ENCODE data around the gene EFNA1.

The EFNA1 gene

DNA sequence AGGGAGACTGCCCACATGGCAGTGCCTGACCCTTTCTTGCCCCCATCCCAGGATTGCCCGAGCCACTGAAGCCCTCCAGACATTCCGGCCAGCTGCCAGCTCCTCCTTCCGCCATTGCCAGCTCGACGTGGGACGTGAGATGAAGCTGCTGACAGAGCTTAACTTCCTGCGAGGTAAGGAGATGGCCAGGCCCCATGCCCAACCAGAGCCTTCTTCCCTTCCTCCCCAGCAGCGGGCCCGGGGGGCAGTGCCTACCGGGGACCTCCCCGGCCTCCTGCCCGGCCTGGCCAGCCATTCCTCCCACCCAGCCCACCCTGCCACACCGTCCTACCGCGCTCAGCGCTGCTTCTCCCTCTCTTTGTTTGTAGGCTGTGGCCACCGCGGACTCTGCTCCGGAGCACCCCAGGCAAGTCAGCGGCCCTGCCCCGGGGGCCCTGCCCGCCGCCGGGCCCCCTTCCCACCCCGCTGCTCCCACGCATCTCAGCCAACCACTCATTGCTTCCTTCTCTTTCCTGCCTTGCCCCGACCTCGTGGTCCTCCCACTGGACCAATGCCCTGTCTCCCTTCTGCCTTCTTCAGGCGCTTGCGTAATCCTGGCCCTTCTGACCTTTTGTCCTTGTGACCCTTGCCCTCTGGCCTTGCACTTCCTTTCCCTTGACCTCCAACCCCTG, 50.9 kb downstream of the EFNA1 start:
- ChIA-PET CTCF (interaction anchor here (2.0 kb wide), 1 partner anchor 11 kb away, joined by 6 read pairs; no protein-coding TSS in a partner anchor), POLR2A (interaction anchor here (1.0 to 3.1 kb wide), 2 partner anchors 15 to 33 kb away, joined by 3 to 22 read pairs; no protein-coding TSS in a partner anchor)
- no peak for DNase-seq (ENCODE audit: extremely low spot score)
- TF ChIP-seq NFRKB (IDR thresholded peaks at IDR 0.05) (no peak), FOXA1 (IDR thresholded peaks at IDR 0.05) (no peak), SUZ12 (IDR thresholded peaks at IDR 0.05) (no peak), LEF1 (IDR thresholded peaks at IDR 0.05; ENCODE audit: borderline replicate concordance) (no peak), FOXM1 (IDR thresholded peaks at IDR 0.05; ENCODE audit: borderline replicate concordance) (no peak), ELF4 (IDR thresholded peaks at IDR 0.05) (no peak), BHLHE40 (IDR thresholded peaks at IDR 0.05; ENCODE audit: borderline replicate concordance) (no peak), L3MBTL2 (conservative IDR thresholded peaks at IDR 0.05) (no peak), CTBP1 (IDR thresholded peaks at IDR 0.05; ENCODE audit: borderline replicate concordance) (no peak), HDGF (IDR thresholded peaks at IDR 0.05; ENCODE audit: borderline replicate concordance) (no peak), FOXK2 (IDR thresholded peaks at IDR 0.05) (no peak)
- TF ChIP-seq, protein P1, sequence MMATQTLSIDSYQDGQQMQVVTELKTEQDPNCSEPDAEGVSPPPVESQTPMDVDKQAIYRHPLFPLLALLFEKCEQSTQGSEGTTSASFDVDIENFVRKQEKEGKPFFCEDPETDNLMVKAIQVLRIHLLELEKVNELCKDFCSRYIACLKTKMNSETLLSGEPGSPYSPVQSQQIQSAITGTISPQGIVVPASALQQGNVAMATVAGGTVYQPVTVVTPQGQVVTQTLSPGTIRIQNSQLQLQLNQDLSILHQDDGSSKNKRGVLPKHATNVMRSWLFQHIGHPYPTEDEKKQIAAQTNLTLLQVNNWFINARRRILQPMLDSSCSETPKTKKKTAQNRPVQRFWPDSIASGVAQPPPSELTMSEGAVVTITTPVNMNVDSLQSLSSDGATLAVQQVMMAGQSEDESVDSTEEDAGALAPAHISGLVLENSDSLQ (IDR thresholded peaks at IDR 0.05), result no peak

DNA sequence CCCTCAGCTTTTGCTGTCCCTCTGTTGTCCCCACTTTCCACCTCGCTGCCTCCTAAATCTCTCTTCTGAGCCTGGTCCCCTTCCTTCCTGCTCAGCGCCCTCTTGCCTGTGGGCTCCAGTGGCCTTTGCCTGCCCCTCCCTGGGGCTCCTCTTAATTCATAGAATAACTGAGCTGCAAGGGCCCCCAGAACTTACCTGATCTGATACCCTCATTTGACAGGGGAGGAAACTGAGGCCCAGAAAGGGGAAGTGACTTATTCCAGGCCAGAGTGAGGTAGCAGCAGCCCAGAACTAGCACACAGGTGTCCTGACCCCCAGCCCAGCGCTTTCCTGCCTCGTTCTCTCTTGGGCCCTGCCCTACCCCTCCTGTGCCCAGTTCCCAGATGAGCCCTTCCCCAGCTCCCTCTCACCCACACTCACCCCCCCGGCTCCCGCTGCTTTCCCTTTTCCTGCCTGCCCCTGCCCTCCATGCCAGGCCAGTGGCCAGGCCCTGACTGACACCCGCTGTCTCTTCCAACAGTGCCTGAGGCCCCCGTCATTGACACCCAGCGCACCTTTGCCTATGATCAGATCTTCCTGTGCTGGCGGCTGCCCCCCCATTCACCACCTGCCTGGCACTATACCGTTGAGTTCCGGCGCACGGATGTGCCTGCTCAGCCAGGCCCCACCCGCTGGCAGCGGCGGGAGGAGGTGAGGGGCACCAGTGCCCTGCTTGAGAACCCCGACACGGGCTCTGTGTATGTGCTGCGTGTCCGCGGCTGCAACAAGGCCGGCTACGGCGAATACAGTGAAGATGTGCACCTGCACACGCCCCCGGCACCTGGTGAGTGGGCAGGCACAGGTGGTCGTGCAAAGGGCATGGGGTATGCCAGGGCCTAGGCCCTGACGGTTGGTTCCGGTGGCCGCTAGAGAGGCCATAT, 51.7 kb downstream of the EFNA1 start:
- TF ChIP-seq HDGF (IDR thresholded peaks at IDR 0.05; ENCODE audit: borderline replicate concordance) (no peak), FOXM1 (IDR thresholded peaks at IDR 0.05; ENCODE audit: borderline replicate concordance) (no peak), SP1 (IDR thresholded peaks at IDR 0.05) (no peak), LEF1 (IDR thresholded peaks at IDR 0.05; ENCODE audit: borderline replicate concordance) (no peak), ZNF384 (IDR thresholded peaks at IDR 0.05) (no peak), CTBP1 (IDR thresholded peaks at IDR 0.05; ENCODE audit: borderline replicate concordance) (no peak), L3MBTL2 (conservative IDR thresholded peaks at IDR 0.05) (no peak), NFRKB (IDR thresholded peaks at IDR 0.05) (no peak)
- no peak for DNase-seq (ENCODE audit: extremely low spot score)
- CTCF ChIA-PET, result no interaction called here
- POLR2A ChIA-PET, result interaction anchor here (1.0 to 3.1 kb wide), 2 partner anchors 15 to 34 kb away, joined by 3 to 22 read pairs; no protein-coding TSS in a partner anchor

- POLR2A ChIA-PET, result interaction anchor here (1.0 kb wide), 1 partner anchor 12 kb away, joined by 4 read pairs; no protein-coding TSS in a partner anchor
These were observed 53.8 kb downstream of the EFNA1 start for GRCh38 chr1:155181371-155182051.

GRCh38 chr1:155182052-155182550, 54.4 kb downstream of the EFNA1 start:
- TF ChIP-seq, protein P1 (IDR thresholded peaks at IDR 0.05), result no peak
- TF ChIP-seq NFRKB (IDR thresholded peaks at IDR 0.05) (no peak), FOXA1 (IDR thresholded peaks at IDR 0.05) (no peak), ZNF384 (IDR thresholded peaks at IDR 0.05) (no peak)
- ChIA-PET CTCF (interaction anchor here (0.6 kb wide), 1 partner anchor 120 kb away, joined by 3 read pairs; no protein-coding TSS in a partner anchor), POLR2A (no interaction called here)
- no peak for DNase-seq (ENCODE audit: extremely low spot score)

More at GRCh38 chr1:155181371-155182051, 53.8 kb downstream of the EFNA1 start:
- CTCF ChIA-PET, result interaction anchor here (0.6 kb wide), 1 partner anchor 120 kb away, joined by 3 read pairs; no protein-coding TSS in a partner anchor
- TF ChIP-seq HDGF (IDR thresholded peaks at IDR 0.05; ENCODE audit: borderline replicate concordance) (no peak), FOXA1 (IDR thresholded peaks at IDR 0.05) (no peak), L3MBTL2 (conservative IDR thresholded peaks at IDR 0.05) (no peak), TARDBP (IDR thresholded peaks at IDR 0.05) (no peak), LEF1 (IDR thresholded peaks at IDR 0.05; ENCODE audit: borderline replicate concordance) (no peak)
- TF ChIP-seq, protein P1 (IDR thresholded peaks at IDR 0.05), result no peak
- DNase-seq (ENCODE audit: extremely low spot score), result no peak

DNA sequence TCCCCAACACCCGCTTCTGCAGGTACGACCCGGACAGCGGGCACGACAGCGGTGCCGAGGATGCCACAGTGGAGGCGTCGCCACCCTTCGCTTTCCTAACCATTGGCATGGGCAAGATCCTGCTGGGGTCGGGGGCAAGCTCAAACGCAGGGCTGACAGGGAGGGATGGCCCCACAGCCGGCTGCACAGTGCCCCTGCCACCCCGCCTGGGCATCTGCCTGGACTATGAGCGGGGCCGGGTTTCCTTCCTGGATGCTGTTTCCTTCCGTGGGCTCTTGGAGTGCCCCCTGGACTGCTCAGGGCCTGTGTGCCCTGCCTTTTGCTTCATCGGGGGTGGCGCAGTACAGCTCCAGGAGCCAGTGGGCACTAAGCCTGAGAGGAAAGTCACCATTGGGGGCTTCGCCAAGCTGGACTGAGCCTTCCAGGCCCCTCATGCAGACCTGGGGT, 56.1 kb downstream of the EFNA1 start:
- TF ChIP-seq SP1 (IDR thresholded peaks at IDR 0.05) (no peak), ELF4 (IDR thresholded peaks at IDR 0.05) (no peak), FOXA1 (IDR thresholded peaks at IDR 0.05) (no peak), BHLHE40 (IDR thresholded peaks at IDR 0.05; ENCODE audit: borderline replicate concordance) (no peak), LEF1 (IDR thresholded peaks at IDR 0.05; ENCODE audit: borderline replicate concordance) (no peak), FOXM1 (IDR thresholded peaks at IDR 0.05; ENCODE audit: borderline replicate concordance) (no peak), CTBP1 (IDR thresholded peaks at IDR 0.05; ENCODE audit: borderline replicate concordance) (no peak), HDGF (IDR thresholded peaks at IDR 0.05; ENCODE audit: borderline replicate concordance) (no peak), FOXK2 (IDR thresholded peaks at IDR 0.05) (no peak), SUZ12 (IDR thresholded peaks at IDR 0.05) (no peak), ARNT (IDR thresholded peaks at IDR 0.05) (no peak)
- TF ChIP-seq, protein P1 (IDR thresholded peaks at IDR 0.05), result no peak
- ChIA-PET POLR2A (interaction anchor here (0.9 to 1.3 kb wide), 2 partner anchors 10 to 11 kb away, joined by 8 to 11 read pairs; partner anchors contain the start of gene KRTCAP2), CTCF (interaction anchor here (1.0 to 1.9 kb wide), 2 partner anchors 10 to 11 kb away, joined by 3 to 7 read pairs; partner anchors contain the start of gene KRTCAP2)
- no peak for DNase-seq (ENCODE audit: extremely low spot score)
